Prostate gland (tissue), 2 donors: ENCODE results near the gene RAI1.

ENCODE experiments used
- POLR2A ChIP-seq: fragments of 450-650 bp; IDR thresholded peaks from one replicate; pipeline ENCODE4 v1.6.1; 2016; ENCODE audit warnings: antibody characterized with exemption, mild to moderate bottlenecking
- POLR2AphosphoS5 ChIP-seq: sonication (generic); formaldehyde crosslinking; IDR thresholded peaks from one replicate; pipeline ENCODE4 v1.6.1; 2017; ENCODE audit warnings: antibody characterized with exemption
- TF ChIP-seq, protein P1 (sequence below), 4 experiments: fragments of 200-600 bp in 2 of 4; fragments of 450-650 bp in 2 of 4; sonication (generic) in 2 of 4; IDR thresholded peaks; 1 replicate in 3 of 4; 2 replicates in 1 of 4; pipeline ENCODE4 v1.5.1; 2016 to 2019; ENCODE audit warnings: antibody characterized with exemption in 4 of 4, mild to moderate bottlenecking in 2 of 4, moderate library complexity in 2 of 4

- TF ChIP-seq, protein P1, sequence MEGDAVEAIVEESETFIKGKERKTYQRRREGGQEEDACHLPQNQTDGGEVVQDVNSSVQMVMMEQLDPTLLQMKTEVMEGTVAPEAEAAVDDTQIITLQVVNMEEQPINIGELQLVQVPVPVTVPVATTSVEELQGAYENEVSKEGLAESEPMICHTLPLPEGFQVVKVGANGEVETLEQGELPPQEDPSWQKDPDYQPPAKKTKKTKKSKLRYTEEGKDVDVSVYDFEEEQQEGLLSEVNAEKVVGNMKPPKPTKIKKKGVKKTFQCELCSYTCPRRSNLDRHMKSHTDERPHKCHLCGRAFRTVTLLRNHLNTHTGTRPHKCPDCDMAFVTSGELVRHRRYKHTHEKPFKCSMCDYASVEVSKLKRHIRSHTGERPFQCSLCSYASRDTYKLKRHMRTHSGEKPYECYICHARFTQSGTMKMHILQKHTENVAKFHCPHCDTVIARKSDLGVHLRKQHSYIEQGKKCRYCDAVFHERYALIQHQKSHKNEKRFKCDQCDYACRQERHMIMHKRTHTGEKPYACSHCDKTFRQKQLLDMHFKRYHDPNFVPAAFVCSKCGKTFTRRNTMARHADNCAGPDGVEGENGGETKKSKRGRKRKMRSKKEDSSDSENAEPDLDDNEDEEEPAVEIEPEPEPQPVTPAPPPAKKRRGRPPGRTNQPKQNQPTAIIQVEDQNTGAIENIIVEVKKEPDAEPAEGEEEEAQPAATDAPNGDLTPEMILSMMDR (IDR thresholded peaks at IDR 0.05) = no peak
- TF ChIP-seq POLR2A (no peak), POLR2AphosphoS5 (no peak)
Measured at GRCh38 chr17:17638467-17638866, 42.8 kb upstream of the RAI1 start.
